Tibial nerve (tissue), 4 donors: ENCODE results near the gene CEP295NL. TPM values are rescaled to one million over a fixed set of nuclear protein-coding genes. Genes with fewer than 3 reads are reported as not detected.

ENCODE experiments used
- DNase-seq, 2 donors: peaks; one replicate each; pipeline ENCODE4 v3.0.0-alpha.2; 2019; ENCODE audit warnings: low spot score in 2 of 2
- H3K27ac ChIP-seq, 4 donors: fragments of 200-600 bp; sonication (generic) in 3 of 4; one replicate each; pipeline ENCODE4 v1.5.1; 2017 to 2019; ENCODE audit warnings: mild to moderate bottlenecking in 1 of 4
- H3K27me3 ChIP-seq, 2 donors: fragments of 200-600 bp; sonication (generic) in 1 of 2; one replicate each; pipeline versions ENCODE4 v1.5.1 to v1.6.0; 2017 to 2019
- H3K36me3 ChIP-seq, 3 donors: fragments of 200-600 bp; sonication (generic); one replicate each; pipeline ENCODE4 v1.5.1; 2018 to 2019
- H3K4me1 ChIP-seq, 4 donors: fragments of 200-600 bp; sonication (generic) in 3 of 4; one replicate each; pipeline ENCODE4 v1.5.1; 2017 to 2019
- H3K4me3 ChIP-seq, 4 donors: fragments of 200-600 bp; sonication (generic) in 3 of 4; one replicate each; pipeline ENCODE4 v1.5.1; 2017 to 2019; ENCODE audit warnings: mild to moderate bottlenecking in 1 of 4, moderate library complexity in 1 of 4
- H3K9me3 ChIP-seq, 4 donors: fragments of 200-600 bp; sonication (generic) in 3 of 4; one replicate each; pipeline ENCODE4 v1.5.1; 2017 to 2019
- CTCF ChIP-seq, 5 experiments: fragments of 200-600 bp in 3 of 5; fragments of 450-650 bp in 2 of 5; sonication (generic) in 3 of 5; IDR thresholded peaks; one replicate each; pipeline ENCODE4 v1.5.1; 2016 to 2019; ENCODE audit warnings: antibody characterized with exemption in 5 of 5, mild to moderate bottlenecking in 3 of 5, moderate library complexity in 2 of 5
- EP300 ChIP-seq, 2 donors: sonication (generic); formaldehyde crosslinking; IDR thresholded peaks; one replicate each; pipeline ENCODE4 v1.6.1; 2017; ENCODE audit warnings: antibody characterized with exemption in 2 of 2, mild to moderate bottlenecking in 1 of 2
- POLR2A ChIP-seq, 2 donors: fragments of 450-650 bp; IDR thresholded peaks; one replicate each; pipeline ENCODE4 v1.6.1; 2017; ENCODE audit warnings: antibody characterized with exemption in 2 of 2, mild to moderate bottlenecking in 2 of 2, moderate library complexity in 2 of 2
- WGBS, 2 donors: methylation state at CpG; one replicate each; pipeline ENCODE4 v1.1.5; 2018; 5-methylcytosine and 5-hydroxymethylcytosine counted together
- total RNA-seq, 4 donors: library from RNA; depleted of rRNA; stranded (reverse); fragments of >200 nt; gene quantifications; one replicate each; pipeline ENCODE4 v1.1.0, GENCODE V29; 2016

The CEP295NL gene
- total RNA-seq, 4 donors from 2014 or later: 6.5 to 35.1 (median 9.9) TPM

- Histone ChIP-seq H3K9me3 (no peaks in the 10 kb centered on the region), H3K4me1 (peaks cover 0 to 8% (median 0%) of the 10 kb centered on the region in 4 donors), H3K27me3 (no peaks in the 10 kb centered on the region), H3K27ac (no peak overlapping the region), H3K4me3 (no peak overlapping the region), H3K36me3 (peaks cover 0 to 18% (median 0%) of the 10 kb centered on the region in 3 donors)
- no peak for DNase-seq
- TF ChIP-seq POLR2A (IDR thresholded peaks at IDR 0.05) (no peak), EP300 (IDR thresholded peaks at IDR 0.05) (no peak), CTCF (IDR thresholded peaks at IDR 0.05) (no peak)
- WGBS, 2 donors: 87 to 93% methylated on average over 5 of the region's 5 CpGs
Measured at GRCh38 chr17:78849026-78849425, 54.0 kb downstream of the CEP295NL start.

GRCh38 chr17:78847052-78847451, 55.9 kb downstream of the CEP295NL start:
- Histone ChIP-seq H3K4me1 (peaks cover 0 to 15% (median 0%) of the 10 kb centered on the region in 4 donors), H3K9me3 (no peaks in the 10 kb centered on the region), H3K27ac (no peak overlapping the region), H3K36me3 (no peaks in the 10 kb centered on the region), H3K4me3 (no peak overlapping the region), H3K27me3 (no peaks in the 10 kb centered on the region)
- no peak for DNase-seq
- no peak for TF ChIP-seq POLR2A (IDR thresholded peaks at IDR 0.05)
- no peak for TF ChIP-seq EP300 (IDR thresholded peaks at IDR 0.05)
- TF ChIP-seq CTCF (IDR thresholded peaks at IDR 0.05): no peak
- WGBS, 2 donors: 93 to 97% methylated on average over 3 of the region's 3 CpGs

GRCh38 chr17:78844301-78845005, 58.5 kb downstream of the CEP295NL start:
- Histone ChIP-seq H3K36me3 (no peaks in the 10 kb centered on the region), H3K9me3 (no peaks in the 10 kb centered on the region), H3K4me3 (no peak overlapping the region), H3K27me3 (no peaks in the 10 kb centered on the region), H3K27ac (peak overlapping the region in 3 of 4 donors; percentile 50 to 99 (median 85)), H3K4me1 (peaks cover 0 to 25% (median 2%) of the 10 kb centered on the region in 4 donors)
- WGBS, 2 donors: 46 to 52% methylated on average over 9 of the region's 9 CpGs
- DNase-seq: no peak
- TF ChIP-seq EP300 (IDR thresholded peaks at IDR 0.05) (peak in 1 of 2 donors; percentile 28), POLR2A (IDR thresholded peaks at IDR 0.05) (no peak), CTCF (IDR thresholded peaks at IDR 0.05) (no peak)

GRCh38 chr17:78842881-78843565, 60.0 kb downstream of the CEP295NL start:
- Histone ChIP-seq H3K36me3 (peaks cover 0 to under 1% (median 0%) of the 10 kb centered on the region in 3 donors), H3K27ac (peak overlapping the region in 2 of 4 donors; percentile 29 to 99), H3K4me1 (peaks cover 0 to 39% (median 13%) of the 10 kb centered on the region in 4 donors), H3K9me3 (no peaks in the 10 kb centered on the region), H3K27me3 (no peaks in the 10 kb centered on the region), H3K4me3 (no peak overlapping the region)
- DNase-seq: no peak
- TF ChIP-seq EP300 (IDR thresholded peaks at IDR 0.05) (no peak), CTCF (IDR thresholded peaks at IDR 0.05) (peak in 4 of 5 experiments; percentile 27 to 39 (median 36))
- WGBS, 2 donors: 58 to 72% methylated on average over 9 to 10 of the region's 10 CpGs
